CD4-positive, alpha-beta T cell (primary cell): ENCODE results near the gene SLAMF6. TPM values are rescaled to one million over a fixed set of nuclear protein-coding genes. Genes with fewer than 3 reads are reported as not detected.
"Not testable (repeated sequence)": the region's sequence is repeated elsewhere in the genome, so short reads cannot be mapped to it uniquely, and the experiment has no call there.

Experiments used
- ATAC-seq: fragments of 200-7000 bp; cut with Tn5 transposase; one replicate; pipeline ENCODE4 v1.10.0; 2022; ENCODE audit warnings: mild to moderate bottlenecking; ENCODE audit not compliant: poor library complexity
- CTCF ChIA-PET: fragments of 350-600 bp; sonication (Branson Sonifier 250); formaldehyde crosslinking; loops from one replicate; lab custom pipeline; 2021; ENCODE audit warnings: antibody characterized with exemption, inconsistent platforms; lab: Charles Lee
- POLR2A ChIA-PET: fragments of 350-600 bp; sonication (Branson Sonifier 250); formaldehyde crosslinking; loops from one replicate; lab custom pipeline; 2021; ENCODE audit warnings: antibody characterized with exemption, inconsistent platforms; lab: Charles Lee
- DNase-seq, 14 experiments: peaks; one replicate each; pipeline ENCODE4 v3.0.0-alpha.2; 2013 to 2020; ENCODE audit warnings: mixed read lengths in 2 of 14
- H3K27ac ChIP-seq, 2 donors: one replicate each; pipeline versions ENCODE4 v1.5.1 to v1.7.0; 2013; ENCODE audit warnings: low read length in 2 of 2, low read depth in 1 of 2, mild to moderate bottlenecking in 1 of 2
- H3K27me3 ChIP-seq, 2 experiments: 1 replicate in 1 of 2; 2 replicates in 1 of 2; pipeline versions ENCODE4 v1.6.1 to v1.7.0; 2013; ENCODE audit warnings: low read length in 2 of 2, control low read depth in 1 of 2, mild to moderate bottlenecking in 1 of 2, moderate library complexity in 1 of 2; ENCODE audit not compliant: insufficient read depth in 2 of 2, control insufficient read depth in 1 of 2
- H3K36me3 ChIP-seq: one replicate; pipeline ENCODE4 v1.6.1; 2013; ENCODE audit warnings: low read length, control low read depth; ENCODE audit not compliant: insufficient read depth
- H3K4me1 ChIP-seq: one replicate; pipeline ENCODE4 v1.6.1; 2013; ENCODE audit warnings: low read length, control low read depth; ENCODE audit not compliant: insufficient read depth
- H3K4me3 ChIP-seq: one replicate; pipeline ENCODE4 v1.5.1; 2013; ENCODE audit warnings: mild to moderate bottlenecking, low read length, moderate library complexity
- H3K9me3 ChIP-seq, 2 experiments: 1 replicate in 1 of 2; 2 replicates in 1 of 2; pipeline versions ENCODE4 v1.6.1 to v1.7.0; 2013; ENCODE audit warnings: low read length in 2 of 2, mild to moderate bottlenecking in 2 of 2, control low read depth in 1 of 2, moderate library complexity in 1 of 2; ENCODE audit not compliant: control insufficient read depth in 1 of 2, insufficient read depth in 1 of 2
- H3K27ac Mint-ChIP-seq: one replicate; pipeline ENCODE4 v1.8.0; 2020; ENCODE audit warnings: mixed read lengths
- H3K27me3 Mint-ChIP-seq: one replicate; pipeline ENCODE4 v1.8.0; 2021; ENCODE audit warnings: mixed read lengths
- H3K36me3 Mint-ChIP-seq: one replicate; pipeline ENCODE4 v1.8.0; 2021; ENCODE audit warnings: low read depth, mixed read lengths
- H3K4me1 Mint-ChIP-seq: one replicate; pipeline ENCODE4 v1.8.0; 2021; ENCODE audit warnings: low read depth, mixed read lengths
- H3K4me3 Mint-ChIP-seq: one replicate; pipeline ENCODE4 v1.8.0; 2020; ENCODE audit warnings: mild to moderate bottlenecking, mixed read lengths
- H3K9me3 Mint-ChIP-seq: one replicate; pipeline ENCODE4 v1.8.0; 2020; ENCODE audit warnings: mixed read lengths
- intact Hi-C, 2 experiments: fragments of 100-400 bp; cut with DNase I in 1 of 2; cut with micrococcal nuclease in 1 of 2; formaldehyde crosslinking; loops; one replicate each; pipeline versions ENCODE4 v1.15.1 to v1.9.0; 2023 to 2025; cut with DNase I, micrococcal nuclease
- total RNA-seq, 174 experiments: library from RNA in 2 of 174; stranded (reverse) in 2 of 174; gene quantifications; one replicate each; pipeline ENCODE4 v1.2.3 and lab custom pipeline; 2021 to 2026
- TF ChIP-seq, protein P1 (sequence below): fragments of 200-600 bp; IDR thresholded peaks from one replicate; pipeline ENCODE4 v1.8.0; 2022; ENCODE audit warnings: antibody characterized with exemption, mild to moderate bottlenecking

The SLAMF6 gene
- total RNA-seq, 2 experiments from 2014 or later: 6.3 to 7.3 TPM

GRCh38 chr1:160531809-160532556, 8.9 kb upstream of the SLAMF6 start:
- H3K4me1 Mint-ChIP-seq: peaks cover 20% of the 10 kb centered on the region
- Histone ChIP-seq H3K4me1 (peaks cover 14% of the 10 kb centered on the region), H3K9me3 (peaks cover 11 to 13% of the 10 kb centered on the region in 2 experiments)
- H3K4me3 Mint-ChIP-seq, POLR2A ChIA-PET, ATAC-seq, H3K27me3 ChIP-seq, intact Hi-C loops, H3K4me3 ChIP-seq, H3K27me3 Mint-ChIP-seq, H3K27ac Mint-ChIP-seq, H3K36me3 ChIP-seq, H3K27ac ChIP-seq, CTCF ChIA-PET, DNase-seq: not testable (repeated sequence)
- H3K9me3 Mint-ChIP-seq: peaks cover 17% of the 10 kb centered on the region
- H3K36me3 Mint-ChIP-seq: peaks cover 40% of the 10 kb centered on the region

DNA sequence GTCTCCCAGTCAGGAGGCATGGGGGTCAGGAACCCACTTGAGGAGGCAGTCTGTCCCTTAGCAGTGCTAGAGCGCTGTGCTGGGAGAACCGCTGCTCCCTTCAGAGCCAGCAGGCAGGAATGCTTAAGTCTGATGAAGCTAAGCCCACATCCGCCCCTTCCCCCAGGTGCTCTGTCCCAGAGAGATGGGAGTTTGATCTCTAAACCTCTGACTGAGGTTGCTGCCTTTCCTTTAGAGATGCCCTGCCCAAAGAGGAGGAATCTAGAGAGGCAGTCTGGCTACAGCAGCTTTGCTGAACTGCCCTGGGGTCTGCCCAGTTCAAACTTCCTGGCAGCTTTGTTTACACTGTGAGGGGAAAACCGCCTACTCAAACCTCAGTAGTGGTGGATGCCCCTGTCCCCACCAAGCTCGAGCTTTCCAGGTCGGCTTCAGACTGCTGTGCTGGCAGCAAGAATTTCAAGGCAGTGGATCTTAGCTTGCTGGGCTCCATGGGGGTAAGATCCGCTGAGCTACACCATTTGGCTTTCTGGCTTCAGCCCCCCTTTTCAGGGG, 6.4 kb upstream of the SLAMF6 start:
- H3K36me3 Mint-ChIP-seq: peaks cover 30% of the 10 kb centered on the region
- H3K27ac ChIP-seq, intact Hi-C loops, H3K27me3 ChIP-seq, H3K4me3 ChIP-seq, H3K36me3 ChIP-seq, ATAC-seq, H3K27me3 Mint-ChIP-seq, H3K4me3 Mint-ChIP-seq: not testable (repeated sequence)
- peak in 1 of 14 experiments; percentile 17 for DNase-seq
- peaks cover 2 to 17% of the 10 kb centered on the region in 2 experiments for H3K9me3 ChIP-seq
- ChIA-PET CTCF (interaction anchor here (0.7 to 1.5 kb wide), 3 partner anchors 12 to 15 kb away, joined by 3 to 4 read pairs (median 3); no protein-coding TSS in a partner anchor), POLR2A (interaction anchor here (0.5 to 1.9 kb wide), 5 partner anchors 10 to 78 kb away, joined by 3 to 17 read pairs (median 5); no protein-coding TSS in a partner anchor)
- peak overlapping the region; percentile 42 for H3K27ac Mint-ChIP-seq
- peaks cover 14% of the 10 kb centered on the region for H3K4me1 ChIP-seq
- peaks cover 34% of the 10 kb centered on the region for H3K4me1 Mint-ChIP-seq
- H3K9me3 Mint-ChIP-seq: peaks cover 18% of the 10 kb centered on the region

- not testable (repeated sequence) for H3K4me1 ChIP-seq, H3K27me3 Mint-ChIP-seq, H3K4me3 ChIP-seq, ATAC-seq, DNase-seq, H3K9me3 ChIP-seq, H3K27ac ChIP-seq, H3K27me3 ChIP-seq, H3K36me3 ChIP-seq
- POLR2A ChIA-PET: interaction anchor here (1.0 to 2.2 kb wide), 10 partner anchors 12 to 184 kb away, joined by 3 to 20 read pairs (median 6); no protein-coding TSS in a partner anchor
- peaks cover 15% of the 10 kb centered on the region for H3K9me3 Mint-ChIP-seq
- H3K4me1 Mint-ChIP-seq: peaks cover 73% of the 10 kb centered on the region
- CTCF ChIA-PET: interaction anchor here (0.7 to 1.5 kb wide), 2 partner anchors 13 to 83 kb away, joined by 3 read pairs; no protein-coding TSS in a partner anchor
- H3K4me3 Mint-ChIP-seq: peak overlapping the region; percentile 75
- H3K27ac Mint-ChIP-seq: peak overlapping the region; percentile 99
- H3K36me3 Mint-ChIP-seq: peaks cover 40% of the 10 kb centered on the region
- intact Hi-C loops: loop anchor here (5.0 kb wide), 2 partner anchors 54 to 86 kb away; partner anchors contain the start of gene CD84 (in 1 of the 2)
Measured at GRCh38 chr1:160523789-160524188, 734 bp upstream of the SLAMF6 start.

DNA sequence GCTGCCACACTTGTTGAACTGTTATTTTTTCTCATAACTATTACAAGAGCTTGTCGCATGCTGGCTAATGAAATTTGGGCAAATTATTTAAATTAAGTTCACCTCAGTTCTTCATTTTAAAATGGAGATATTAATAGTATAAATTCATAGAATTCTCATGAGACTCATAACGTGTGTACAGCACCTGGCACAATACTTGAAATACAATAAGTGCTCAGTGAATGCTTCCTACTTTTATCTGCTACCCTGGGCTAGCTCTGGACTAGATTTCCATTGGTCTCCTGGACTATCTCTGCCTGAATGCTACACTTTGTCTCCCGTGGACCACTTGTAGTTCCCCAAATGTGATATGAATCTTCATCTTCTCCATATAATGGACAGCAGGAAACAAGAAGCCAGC, 919 bp downstream of the SLAMF6 start:
- peak overlapping the region; percentile 70 for H3K4me3 ChIP-seq
- POLR2A ChIA-PET: interaction anchor here (0.8 to 2.2 kb wide), 18 partner anchors 13 to 185 kb away, joined by 3 to 20 read pairs (median 5); no protein-coding TSS in a partner anchor
- peaks cover 0 to 5% of the 10 kb centered on the region in 2 experiments for H3K9me3 ChIP-seq
- H3K4me1 ChIP-seq: peaks cover 4% of the 10 kb centered on the region
- CTCF ChIA-PET: interaction anchor here (1.4 to 2.0 kb wide), 3 partner anchors 9 to 83 kb away, joined by 3 to 8 read pairs (median 4); no protein-coding TSS in a partner anchor
- H3K36me3 Mint-ChIP-seq: peaks cover 38% of the 10 kb centered on the region
- no peak for DNase-seq
- peaks cover 10% of the 10 kb centered on the region for H3K9me3 Mint-ChIP-seq
- H3K27me3 Mint-ChIP-seq: no peaks in the 10 kb centered on the region
- TF ChIP-seq, protein P1, sequence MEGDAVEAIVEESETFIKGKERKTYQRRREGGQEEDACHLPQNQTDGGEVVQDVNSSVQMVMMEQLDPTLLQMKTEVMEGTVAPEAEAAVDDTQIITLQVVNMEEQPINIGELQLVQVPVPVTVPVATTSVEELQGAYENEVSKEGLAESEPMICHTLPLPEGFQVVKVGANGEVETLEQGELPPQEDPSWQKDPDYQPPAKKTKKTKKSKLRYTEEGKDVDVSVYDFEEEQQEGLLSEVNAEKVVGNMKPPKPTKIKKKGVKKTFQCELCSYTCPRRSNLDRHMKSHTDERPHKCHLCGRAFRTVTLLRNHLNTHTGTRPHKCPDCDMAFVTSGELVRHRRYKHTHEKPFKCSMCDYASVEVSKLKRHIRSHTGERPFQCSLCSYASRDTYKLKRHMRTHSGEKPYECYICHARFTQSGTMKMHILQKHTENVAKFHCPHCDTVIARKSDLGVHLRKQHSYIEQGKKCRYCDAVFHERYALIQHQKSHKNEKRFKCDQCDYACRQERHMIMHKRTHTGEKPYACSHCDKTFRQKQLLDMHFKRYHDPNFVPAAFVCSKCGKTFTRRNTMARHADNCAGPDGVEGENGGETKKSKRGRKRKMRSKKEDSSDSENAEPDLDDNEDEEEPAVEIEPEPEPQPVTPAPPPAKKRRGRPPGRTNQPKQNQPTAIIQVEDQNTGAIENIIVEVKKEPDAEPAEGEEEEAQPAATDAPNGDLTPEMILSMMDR: no peak
- H3K36me3 ChIP-seq: no peaks in the 10 kb centered on the region
- H3K27ac ChIP-seq: peak overlapping the region; percentile 66 to 78
- intact Hi-C loops: loop anchor here (5.0 kb wide), 2 partner anchors 55 to 85 kb away; partner anchors contain the start of gene CD84 (in 1 of the 2)
- peak overlapping the region; percentile 99 for H3K27ac Mint-ChIP-seq
- no peaks in the 10 kb centered on the region for H3K27me3 ChIP-seq
- ATAC-seq: no peak
- peak overlapping the region; percentile 96 for H3K4me3 Mint-ChIP-seq
- H3K4me1 Mint-ChIP-seq: peaks cover 86% of the 10 kb centered on the region
